Tibial nerve (tissue), 4 donors: ENCODE measurements around the gene ZBTB5. TPM values are rescaled to one million over a fixed set of nuclear protein-coding genes. Genes with fewer than 3 reads are reported as not detected.
A peak's percentile ranks its signal among the peaks of the same experiment; 100 is the strongest.

ENCODE experiments used
- DNase-seq, 2 donors: peaks; one replicate each; pipeline ENCODE4 v3.0.0-alpha.2; 2019; ENCODE audit warnings: low spot score in 2 of 2
- H3K27ac ChIP-seq, 4 donors: fragments of 200-600 bp; sonication (generic) in 3 of 4; one replicate each; pipeline ENCODE4 v1.5.1; 2017 to 2019; ENCODE audit warnings: mild to moderate bottlenecking in 1 of 4
- H3K27me3 ChIP-seq, 2 donors: fragments of 200-600 bp; sonication (generic) in 1 of 2; one replicate each; pipeline versions ENCODE4 v1.5.1 to v1.6.0; 2017 to 2019
- H3K36me3 ChIP-seq, 3 donors: fragments of 200-600 bp; sonication (generic); one replicate each; pipeline ENCODE4 v1.5.1; 2018 to 2019
- H3K4me1 ChIP-seq, 4 donors: fragments of 200-600 bp; sonication (generic) in 3 of 4; one replicate each; pipeline ENCODE4 v1.5.1; 2017 to 2019
- H3K4me3 ChIP-seq, 4 donors: fragments of 200-600 bp; sonication (generic) in 3 of 4; one replicate each; pipeline ENCODE4 v1.5.1; 2017 to 2019; ENCODE audit warnings: mild to moderate bottlenecking in 1 of 4, moderate library complexity in 1 of 4
- H3K9me3 ChIP-seq, 4 donors: fragments of 200-600 bp; sonication (generic) in 3 of 4; one replicate each; pipeline ENCODE4 v1.5.1; 2017 to 2019
- CTCF ChIP-seq, 5 experiments: fragments of 200-600 bp in 3 of 5; fragments of 450-650 bp in 2 of 5; sonication (generic) in 3 of 5; IDR thresholded peaks; one replicate each; pipeline ENCODE4 v1.5.1; 2016 to 2019; ENCODE audit warnings: antibody characterized with exemption in 5 of 5, mild to moderate bottlenecking in 3 of 5, moderate library complexity in 2 of 5
- EP300 ChIP-seq, 2 donors: sonication (generic); formaldehyde crosslinking; IDR thresholded peaks; one replicate each; pipeline ENCODE4 v1.6.1; 2017; ENCODE audit warnings: antibody characterized with exemption in 2 of 2, mild to moderate bottlenecking in 1 of 2
- POLR2A ChIP-seq, 2 donors: fragments of 450-650 bp; IDR thresholded peaks; one replicate each; pipeline ENCODE4 v1.6.1; 2017; ENCODE audit warnings: antibody characterized with exemption in 2 of 2, mild to moderate bottlenecking in 2 of 2, moderate library complexity in 2 of 2
- WGBS, 2 donors: methylation state at CpG; one replicate each; pipeline ENCODE4 v1.1.5; 2018; 5-methylcytosine and 5-hydroxymethylcytosine counted together
- total RNA-seq, 4 donors: library from RNA; depleted of rRNA; stranded (reverse); fragments of >200 nt; gene quantifications; one replicate each; pipeline ENCODE4 v1.1.0, GENCODE V29; 2016

Gene ZBTB5
- total RNA-seq, 4 donors from 2014 or later = 9.6 to 15.1 (median 13.5) TPM

- peaks cover 0 to 68% (median 13%) of the 10 kb centered on the region in 3 donors for H3K36me3 ChIP-seq
- 95% methylated on average over 21 of the region's 21 CpGs for WGBS, 2 donors
These were observed 23.4 kb downstream of the ZBTB5 start for GRCh38 chr9:37441776-37442370.

GRCh38 chr9:37438359-37438758 is 26.9 kb downstream of the ZBTB5 start:
- WGBS, 2 donors = 92 to 94% methylated on average over 3 of the region's 3 CpGs
- TF ChIP-seq POLR2A (IDR thresholded peaks at IDR 0.05) (no peak), EP300 (IDR thresholded peaks at IDR 0.05) (no peak), CTCF (IDR thresholded peaks at IDR 0.05) (no peak)
- H3K9me3 ChIP-seq = no peaks in the 10 kb centered on the region
- peaks cover 0 to 39% (median 13%) of the 10 kb centered on the region in 4 donors for H3K4me1 ChIP-seq
- H3K4me3 ChIP-seq = no peak overlapping the region
- no peaks in the 10 kb centered on the region for H3K27me3 ChIP-seq
- no peak for DNase-seq
- H3K36me3 ChIP-seq = peaks cover 0 to 81% (median 13%) of the 10 kb centered on the region in 3 donors
- no peak overlapping the region for H3K27ac ChIP-seq

More at GRCh38 chr9:37441776-37442370, 23.4 kb downstream of the ZBTB5 start:
- DNase-seq = no peak
- TF ChIP-seq POLR2A (IDR thresholded peaks at IDR 0.05) (no peak), EP300 (IDR thresholded peaks at IDR 0.05) (no peak), CTCF (IDR thresholded peaks at IDR 0.05) (no peak)
- no peak overlapping the region for H3K4me3 ChIP-seq
- H3K4me1 ChIP-seq = peaks cover 0 to 23% (median 0%) of the 10 kb centered on the region in 4 donors
- no peak overlapping the region for H3K27ac ChIP-seq
- H3K9me3 ChIP-seq = no peaks in the 10 kb centered on the region
- no peaks in the 10 kb centered on the region for H3K27me3 ChIP-seq

DNA sequence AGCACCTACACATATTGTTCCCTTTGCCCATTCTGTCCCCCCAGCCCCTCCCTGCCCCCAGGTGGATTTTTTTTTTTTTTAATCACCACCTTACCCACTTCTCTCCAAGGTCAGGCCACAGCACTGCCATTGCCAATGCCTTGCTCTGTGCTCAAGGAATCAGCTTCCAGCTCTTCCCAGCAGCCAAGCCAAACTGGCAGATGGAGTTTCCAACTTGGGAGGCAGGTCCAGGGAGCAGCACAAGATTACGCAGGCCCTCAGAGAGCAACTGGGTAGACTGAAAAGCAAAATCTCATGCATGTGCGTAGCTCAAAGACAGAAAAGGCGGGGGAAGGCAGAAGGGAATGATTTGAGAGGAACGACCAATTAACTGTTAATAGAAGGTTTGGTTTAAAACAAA is 27.6 kb downstream of the ZBTB5 start:
- peaks cover 0 to 79% (median 13%) of the 10 kb centered on the region in 3 donors for H3K36me3 ChIP-seq
- H3K4me3 ChIP-seq = no peak overlapping the region
- DNase-seq = no peak
- 84 to 86% methylated on average over 4 of the region's 4 CpGs for WGBS, 2 donors
- no peaks in the 10 kb centered on the region for H3K27me3 ChIP-seq
- H3K4me1 ChIP-seq = peaks cover 0 to 45% (median 20%) of the 10 kb centered on the region in 4 donors
- no peak for TF ChIP-seq POLR2A (IDR thresholded peaks at IDR 0.05)
- no peak for TF ChIP-seq CTCF (IDR thresholded peaks at IDR 0.05)
- TF ChIP-seq EP300 (IDR thresholded peaks at IDR 0.05) = no peak
- peak overlapping the region in 2 of 4 donors; percentile 28 to 36 for H3K27ac ChIP-seq
- H3K9me3 ChIP-seq = no peaks in the 10 kb centered on the region

DNA sequence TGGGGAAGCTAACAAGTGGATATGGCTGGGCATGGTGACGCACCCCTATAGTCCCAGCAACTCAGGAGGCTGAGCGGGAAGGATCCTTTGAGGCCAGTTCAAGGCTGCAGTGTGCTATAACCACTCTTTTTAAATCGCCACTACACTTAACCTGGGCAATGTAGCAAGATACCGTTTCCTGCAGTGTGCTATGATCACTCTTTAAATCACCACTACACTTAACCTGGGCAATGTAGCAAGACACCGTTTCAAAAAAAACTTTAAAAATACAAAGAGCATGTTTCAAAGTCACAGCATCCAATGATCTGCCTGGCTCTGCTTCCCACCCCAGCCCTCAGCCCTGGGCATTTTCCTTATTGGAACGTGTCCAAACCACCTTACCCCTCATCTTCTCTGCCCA is 28.2 kb downstream of the ZBTB5 start:
- Histone ChIP-seq H3K36me3 (peaks cover 0 to 72% (median 8%) of the 10 kb centered on the region in 3 donors), H3K27me3 (no peaks in the 10 kb centered on the region), H3K9me3 (no peaks in the 10 kb centered on the region), H3K27ac (peak overlapping the region in 2 of 4 donors; percentile 28 to 36), H3K4me1 (peaks cover 0 to 51% (median 26%) of the 10 kb centered on the region in 4 donors), H3K4me3 (no peak overlapping the region)
- TF ChIP-seq EP300 (IDR thresholded peaks at IDR 0.05) = no peak
- no peak for TF ChIP-seq CTCF (IDR thresholded peaks at IDR 0.05)
- TF ChIP-seq POLR2A (IDR thresholded peaks at IDR 0.05) = no peak
- WGBS, 2 donors = 91 to 92% methylated on average over 6 of the region's 6 CpGs
- DNase-seq = no peak

DNA sequence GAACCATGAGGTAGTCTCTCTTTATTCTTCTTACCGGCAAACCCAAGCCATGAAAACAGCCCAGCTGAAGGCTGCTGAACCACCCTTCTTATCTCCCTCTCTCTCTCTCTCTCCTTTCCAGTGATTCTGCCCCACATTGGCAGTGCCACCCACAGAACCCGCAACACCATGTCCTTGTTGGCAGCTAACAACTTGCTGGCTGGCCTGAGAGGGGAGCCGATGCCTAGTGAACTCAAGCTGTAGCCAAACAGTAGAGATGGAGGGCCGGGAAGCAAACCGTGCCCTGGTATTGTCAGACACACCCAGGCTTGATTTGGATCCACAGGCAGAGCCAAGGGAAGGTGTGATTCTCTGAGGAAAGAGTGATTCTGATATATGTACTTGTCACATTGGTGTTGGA is 28.7 kb downstream of the ZBTB5 start:
- H3K27ac ChIP-seq = peak overlapping the region in 2 of 4 donors; percentile 86 to 91
- no peaks in the 10 kb centered on the region for H3K27me3 ChIP-seq
- H3K9me3 ChIP-seq = no peaks in the 10 kb centered on the region
- no peak for DNase-seq
- H3K4me3 ChIP-seq = no peak overlapping the region
- peaks cover 0 to 56% (median 30%) of the 10 kb centered on the region in 4 donors for H3K4me1 ChIP-seq
- 77% methylated on average over 5 of the region's 5 CpGs for WGBS, 2 donors
- H3K36me3 ChIP-seq = peaks cover 0 to 68% (median 4%) of the 10 kb centered on the region in 3 donors
- TF ChIP-seq POLR2A (IDR thresholded peaks at IDR 0.05) (no peak), CTCF (IDR thresholded peaks at IDR 0.05) (no peak), EP300 (IDR thresholded peaks at IDR 0.05) (no peak)
